ENCODE measurements around the gene SNRPA. TPM values are rescaled to one million over a fixed set of nuclear protein-coding genes. Genes with fewer than 3 reads are reported as not detected.

The SNRPA gene
- total and polyA plus RNA-seq, 2 of the 8 experiments (the other 6 are each of a cell fraction or from before 2014, with no cell fraction given), result 201 to 202 TPM

DNA sequence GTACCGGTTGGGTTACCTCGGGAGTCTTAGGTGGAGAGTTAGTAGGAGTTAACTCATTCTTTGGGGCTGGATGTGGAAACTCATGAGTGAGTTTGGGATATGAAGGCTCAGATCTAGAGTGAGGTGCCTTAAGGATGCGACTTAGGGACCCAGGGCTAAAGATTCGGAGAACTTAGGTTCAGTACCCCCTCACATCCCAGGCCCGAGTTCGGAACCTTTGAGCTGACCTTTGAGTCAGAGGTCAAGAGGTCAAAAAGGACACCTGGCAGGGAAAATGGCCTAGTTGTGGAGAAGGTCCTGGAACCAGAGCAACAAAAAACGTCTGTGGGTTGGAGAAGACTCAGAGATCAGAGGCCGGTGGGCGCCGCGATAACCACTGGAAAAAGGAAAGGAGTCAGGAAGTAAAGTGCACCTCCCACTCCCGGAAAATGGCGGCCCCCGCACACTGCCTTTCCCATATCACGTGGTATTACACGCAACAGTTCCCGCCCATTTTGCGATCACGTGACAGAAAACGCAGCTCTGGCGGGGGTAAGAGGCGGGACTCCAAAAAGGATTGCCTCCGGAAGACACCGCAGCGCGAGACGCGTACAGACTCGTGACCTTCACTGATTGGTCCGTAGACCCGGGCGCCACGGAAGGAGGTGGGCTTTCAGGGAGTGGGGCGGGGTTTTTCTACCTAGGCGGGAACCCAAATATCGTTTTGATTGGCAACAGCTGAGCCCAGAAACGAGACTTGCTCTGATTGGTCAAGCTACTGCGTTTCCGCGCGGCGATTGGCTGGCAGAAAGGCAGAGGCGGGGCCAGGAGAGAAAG lies 737 bp upstream of the SNRPA start, which contains the start of gene ACTMAP (continued):
- TF ChIP-seq ZNF274 (IDR thresholded peaks at IDR 0.05; ENCODE audit: borderline replicate concordance, extremely low read depth, low read length) (no peak), BRCA1 (IDR thresholded peaks at IDR 0.05; ENCODE audit: low read depth, low read length) (no peak), EZH2 (IDR thresholded peaks at IDR 0.05; ENCODE audit: low read depth, low read length, severe bottlenecking) (no peak), EP300 (IDR thresholded peaks at IDR 0.05; ENCODE audit: borderline replicate concordance in 1 of 2, low read depth in 2 of 2, low read length in 2 of 2) (0 out of 3 replicates have a peak, but pooled peaks of 1 of the 2 experiments have one; percentile 60)

All from H1 (cell line).